SH-SY5Y (cell line): ENCODE measurements around the gene POGLUT3.

Experiments
- GATA2 ChIP-seq: IDR thresholded peaks from 2 replicates; pipeline ENCODE4 v1.6.1; 2011; ENCODE audit warnings: mild to moderate bottlenecking, low read depth, low read length
- GATA3 ChIP-seq: IDR thresholded peaks from 2 replicates; pipeline ENCODE4 v1.6.1; 2011; ENCODE audit warnings: low read depth, mild to moderate bottlenecking, low read length, moderate library complexity

POGLUT3 gene, protein sequence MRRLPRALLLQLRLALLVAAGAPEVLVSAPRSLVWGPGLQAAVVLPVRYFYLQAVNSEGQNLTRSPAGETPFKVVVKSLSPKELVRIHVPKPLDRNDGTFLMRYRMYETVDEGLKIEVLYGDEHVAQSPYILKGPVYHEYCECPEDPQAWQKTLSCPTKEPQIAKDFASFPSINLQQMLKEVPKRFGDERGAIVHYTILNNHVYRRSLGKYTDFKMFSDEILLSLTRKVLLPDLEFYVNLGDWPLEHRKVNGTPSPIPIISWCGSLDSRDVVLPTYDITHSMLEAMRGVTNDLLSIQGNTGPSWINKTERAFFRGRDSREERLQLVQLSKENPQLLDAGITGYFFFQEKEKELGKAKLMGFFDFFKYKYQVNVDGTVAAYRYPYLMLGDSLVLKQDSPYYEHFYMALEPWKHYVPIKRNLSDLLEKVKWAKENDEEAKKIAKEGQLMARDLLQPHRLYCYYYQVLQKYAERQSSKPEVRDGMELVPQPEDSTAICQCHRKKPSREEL

DNA sequence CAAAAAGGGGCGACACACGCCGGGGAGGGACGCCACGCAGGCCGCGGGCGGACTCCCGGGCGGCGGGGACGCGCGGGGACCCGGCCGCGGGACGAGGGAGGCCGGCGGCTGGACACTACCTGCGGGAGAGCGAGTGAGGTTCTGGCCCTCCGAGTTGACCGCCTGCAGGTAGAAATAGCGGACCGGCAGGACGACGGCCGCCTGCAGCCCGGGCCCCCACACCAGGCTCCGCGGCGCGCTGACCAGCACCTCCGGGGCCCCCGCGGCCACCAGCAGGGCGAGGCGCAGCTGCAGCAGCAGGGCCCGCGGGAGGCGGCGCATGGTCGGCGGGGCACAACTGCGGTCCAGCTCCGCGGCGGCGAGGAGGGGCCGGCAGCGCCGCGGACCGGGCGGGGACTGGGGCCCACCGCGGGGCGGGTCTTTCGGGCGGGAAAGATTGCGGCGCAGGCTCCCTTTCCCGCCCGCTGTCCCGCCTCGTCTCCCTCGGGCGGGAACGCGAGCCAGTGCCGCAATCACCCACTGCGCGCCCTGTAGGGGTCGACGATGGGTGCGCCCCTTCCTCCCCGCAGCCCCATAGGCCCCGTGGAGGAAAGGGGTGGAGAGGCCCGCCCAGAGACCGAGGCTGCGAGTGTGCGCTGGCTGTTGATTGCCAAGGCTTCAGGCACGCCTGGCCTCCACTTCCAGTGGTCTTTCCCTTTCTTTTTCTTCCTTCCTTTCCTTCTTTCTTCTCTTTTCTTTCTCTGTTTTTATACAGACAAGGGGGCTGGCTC is at the start of gene POGLUT3:
Gene POGLUT3 (minus strand): TSS at position 339 of the 770 bp plus-strand sequence. CDS start 18 bp downstream, at position 321.
- no peak for TF ChIP-seq GATA3
- no peak for TF ChIP-seq GATA2

DNA sequence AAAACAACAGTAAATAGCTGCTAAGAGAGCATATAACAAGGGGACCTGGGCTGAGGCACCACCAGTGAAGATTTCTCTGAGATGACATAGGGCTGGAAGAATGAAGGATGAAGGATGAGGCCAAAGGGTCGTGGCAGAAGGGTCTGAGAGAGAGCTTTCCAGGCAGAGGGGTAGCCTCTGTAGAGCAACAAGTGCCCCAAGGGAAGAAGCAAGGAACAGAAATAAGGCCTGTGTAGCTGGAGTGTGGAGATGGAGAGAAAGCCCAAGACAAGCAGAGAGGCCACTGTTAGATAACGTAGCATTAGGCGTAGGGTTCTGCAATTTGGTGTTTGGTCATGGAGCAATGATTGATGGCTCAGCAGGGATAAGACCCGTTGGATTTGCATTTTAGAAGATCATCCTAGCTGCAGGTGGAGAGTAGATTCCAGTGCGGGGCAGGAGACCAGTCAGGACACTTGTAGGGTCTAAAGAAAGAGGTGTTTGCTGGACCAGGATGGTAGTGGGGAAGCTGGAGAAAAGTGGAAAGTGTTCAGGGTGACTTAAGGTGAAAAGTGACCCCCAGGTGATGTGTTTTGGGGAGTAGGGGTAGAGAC is 47.8 kb upstream of the POGLUT3 start:
- TF ChIP-seq GATA2, result no peak
- no peak for TF ChIP-seq GATA3

DNA sequence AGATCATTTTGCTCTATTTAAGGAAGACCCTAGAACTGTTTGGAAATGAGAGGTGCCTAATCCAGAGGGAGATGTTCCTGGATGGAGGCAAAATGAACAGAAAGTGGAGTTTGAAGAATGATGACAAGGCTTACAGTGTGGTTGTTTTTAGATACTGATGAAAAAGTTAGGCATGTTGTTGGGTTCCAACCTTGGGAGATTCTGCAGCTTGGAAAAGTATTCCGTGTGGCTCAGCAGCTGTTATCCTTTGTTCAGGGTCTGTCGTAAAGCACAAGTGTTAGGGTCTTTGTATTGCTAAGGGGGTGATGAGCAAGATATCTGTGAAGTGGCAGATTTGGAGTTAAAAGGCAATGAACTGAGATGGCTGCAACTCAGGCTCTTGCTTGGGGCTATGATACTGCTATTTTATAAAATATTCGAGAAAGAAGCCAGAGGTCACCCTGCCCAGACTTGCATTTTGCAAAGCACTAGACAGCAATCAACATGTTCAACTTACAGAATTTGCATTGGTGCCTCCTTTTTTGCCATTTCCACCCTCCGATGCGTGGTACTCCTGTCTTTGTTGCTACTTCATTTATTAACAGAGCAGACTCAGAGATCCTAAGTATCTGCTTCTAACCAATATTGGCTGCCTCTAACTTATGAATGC is 45.3 kb upstream of the POGLUT3 start:
- TF ChIP-seq GATA3 (no peak), GATA2 (no peak)

DNA sequence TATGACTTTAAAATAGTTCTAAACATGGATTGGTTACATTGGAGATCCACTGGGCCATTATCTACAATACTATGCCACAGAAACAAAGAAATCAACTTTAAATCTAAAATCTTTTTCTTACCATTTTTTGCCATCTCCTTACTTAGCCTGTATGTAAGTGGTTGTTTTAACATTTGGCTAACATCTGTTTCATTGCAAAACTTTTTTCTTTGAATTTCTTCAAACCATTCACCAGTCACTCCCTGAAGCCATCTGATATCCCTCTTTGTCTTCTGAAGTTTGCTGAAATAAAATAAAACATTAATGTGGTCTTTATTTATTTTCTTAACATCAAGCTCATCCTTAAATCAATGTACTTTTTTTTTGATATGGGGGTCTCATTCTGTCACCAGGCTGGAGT is 43.3 kb upstream of the POGLUT3 start:
- TF ChIP-seq GATA3 (no peak), GATA2 (no peak)

DNA sequence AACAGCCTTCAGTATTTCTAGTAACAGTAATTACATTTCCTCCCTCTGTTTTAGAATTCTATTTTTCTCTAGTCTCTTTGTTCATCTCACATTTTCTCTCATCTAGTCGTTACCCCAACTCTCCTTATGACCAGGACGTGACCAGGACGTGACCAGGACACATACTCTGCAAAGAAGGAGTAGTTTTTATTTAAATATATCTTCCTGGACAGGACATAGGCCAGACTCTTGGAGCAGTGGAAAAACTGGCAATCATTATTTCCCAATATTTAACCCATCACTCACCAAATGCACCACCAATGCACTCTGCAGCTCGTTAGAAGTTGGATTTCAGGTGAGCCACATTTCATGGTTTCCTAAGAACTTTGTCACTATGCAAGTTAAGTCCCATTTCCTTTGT is 40.3 kb upstream of the POGLUT3 start:
- no peak for TF ChIP-seq GATA2
- no peak for TF ChIP-seq GATA3

DNA sequence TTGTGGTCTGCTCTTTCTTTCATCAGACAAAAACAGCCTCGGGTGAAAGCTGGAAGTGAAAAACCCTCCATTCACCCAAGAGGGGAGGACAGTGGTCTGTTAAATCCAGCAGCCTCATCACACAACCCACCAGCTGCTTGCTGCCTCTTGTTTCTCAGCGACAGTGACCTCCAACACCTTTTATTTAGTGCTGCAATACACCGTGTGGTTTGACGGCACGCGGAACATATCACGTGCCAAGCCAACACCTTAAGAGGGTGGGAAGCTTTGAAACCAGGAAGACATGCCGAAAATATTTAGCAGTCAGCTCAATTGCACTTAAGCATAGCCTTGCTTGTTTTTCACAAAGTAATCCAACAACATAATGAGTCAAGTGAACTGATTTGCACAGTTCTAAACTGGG is 39.8 kb upstream of the POGLUT3 start:
- TF ChIP-seq GATA2, result no peak
- no peak for TF ChIP-seq GATA3

DNA sequence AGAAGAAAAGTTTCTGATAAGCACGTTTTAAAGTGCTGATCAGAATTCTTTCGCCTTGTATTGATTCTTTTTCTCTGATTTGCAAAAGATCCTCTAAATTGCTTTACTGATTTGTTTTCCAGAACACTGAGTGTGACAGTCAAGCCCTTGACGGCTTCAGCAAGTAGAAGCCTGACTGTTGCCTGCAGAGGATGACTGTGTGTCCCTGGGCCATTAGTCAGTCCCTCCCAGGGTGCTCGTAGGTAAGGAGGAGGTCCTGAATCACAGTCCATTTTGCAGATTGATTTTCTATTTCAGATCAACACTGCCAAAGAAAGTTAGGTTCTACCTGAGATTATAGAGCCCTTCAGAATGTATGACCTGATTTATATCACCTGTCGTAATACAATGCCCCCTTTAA is 38.6 kb upstream of the POGLUT3 start:
- TF ChIP-seq GATA2 (no peak), GATA3 (no peak)

DNA sequence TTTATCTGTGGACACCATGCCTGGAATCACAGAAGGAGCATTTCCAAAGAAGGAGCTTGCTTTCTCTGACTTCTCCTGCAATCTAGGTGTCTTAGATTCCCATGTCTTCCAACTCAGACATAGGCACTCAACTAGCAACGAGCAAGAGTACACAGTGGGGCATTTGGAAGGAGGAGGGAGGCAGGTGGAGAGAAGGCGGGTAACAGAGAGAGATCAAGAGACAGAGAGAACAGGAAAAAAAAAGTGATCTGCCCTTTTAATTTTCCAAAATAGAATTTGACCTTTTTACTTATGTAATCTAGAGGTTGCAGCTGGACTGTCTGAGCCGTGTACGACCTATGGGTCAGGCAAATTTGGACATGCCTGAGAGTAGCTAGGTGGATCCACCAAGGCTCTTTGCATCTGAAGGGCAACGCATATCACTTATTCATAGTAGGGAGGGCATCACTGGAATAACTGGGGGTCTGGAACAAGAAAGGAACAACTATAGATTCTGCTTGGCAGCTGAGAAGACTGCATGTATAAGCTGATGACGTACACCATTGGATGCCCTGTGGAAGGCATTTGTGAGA is 37.3 kb upstream of the POGLUT3 start:
- TF ChIP-seq GATA2 (no peak), GATA3 (no peak)

DNA sequence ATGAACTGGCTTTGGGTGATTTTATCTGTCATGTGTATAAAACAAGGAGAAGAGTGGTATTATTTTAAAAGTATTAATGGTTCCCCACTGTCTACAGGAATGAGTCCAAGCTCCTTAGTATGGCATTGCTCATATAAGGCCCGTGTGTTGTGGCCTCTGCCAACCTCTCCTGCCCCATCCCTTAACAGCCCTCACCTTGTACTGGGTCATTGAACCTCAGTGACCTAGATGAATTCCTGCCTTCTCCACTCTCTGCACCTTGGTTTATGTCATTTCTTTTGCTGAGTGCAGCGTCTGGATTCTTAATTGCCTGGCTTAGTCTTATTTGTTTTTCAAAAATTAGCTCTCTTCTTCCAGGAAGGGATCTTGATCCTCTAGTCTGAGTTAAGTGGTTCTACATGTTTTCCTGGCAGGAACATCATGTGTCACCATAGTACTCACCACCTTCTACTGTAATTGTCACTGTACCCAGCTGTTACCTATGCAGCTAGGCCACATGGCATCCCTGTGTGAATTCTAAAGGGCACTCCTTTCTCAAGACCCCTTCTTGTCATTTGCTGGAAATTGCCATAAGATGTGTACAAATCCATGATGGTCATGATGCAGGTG is 36.2 kb upstream of the POGLUT3 start:
- TF ChIP-seq GATA2 (no peak), GATA3 (no peak)

DNA sequence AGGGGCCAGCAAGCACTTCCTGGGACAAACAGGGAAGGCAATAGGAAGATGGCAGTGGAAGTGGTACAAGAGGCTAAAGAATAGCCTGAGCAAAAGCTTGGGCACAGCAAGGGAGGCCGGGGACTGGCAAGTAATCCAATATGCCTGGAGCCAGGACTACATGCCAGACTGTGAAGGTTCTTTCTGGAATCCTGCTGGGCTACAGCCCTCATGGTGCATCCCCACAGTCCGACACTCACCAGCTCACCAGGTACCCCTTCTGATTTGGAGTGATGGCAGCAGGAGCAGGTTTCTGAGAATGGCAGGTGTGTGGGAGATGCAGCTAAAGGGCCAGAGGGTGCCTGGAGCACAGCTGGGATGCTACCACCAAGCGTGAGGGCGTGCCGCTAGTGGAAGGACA is 32.2 kb upstream of the POGLUT3 start:
- TF ChIP-seq GATA3, result no peak
- TF ChIP-seq GATA2, result no peak

DNA sequence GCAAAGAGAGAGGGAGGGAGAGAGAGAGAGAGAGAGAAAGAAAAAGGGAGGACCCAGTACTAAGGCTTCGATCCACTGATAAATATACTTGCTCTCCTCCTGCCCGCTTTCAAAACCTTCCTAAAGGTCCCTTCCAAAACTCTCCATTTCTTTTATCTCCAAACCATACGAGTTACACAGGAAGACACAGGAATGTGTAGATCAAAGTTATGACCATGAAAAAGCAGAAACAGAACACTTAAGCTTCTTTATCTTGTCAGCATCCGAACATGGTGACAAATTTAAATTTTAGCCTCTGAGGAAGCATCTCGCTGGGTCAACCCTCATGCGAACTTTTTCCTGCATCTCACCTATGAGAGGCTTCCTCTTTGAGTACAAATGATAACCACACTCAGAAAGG is 29.2 kb upstream of the POGLUT3 start:
- no peak for TF ChIP-seq GATA3
- no peak for TF ChIP-seq GATA2

DNA sequence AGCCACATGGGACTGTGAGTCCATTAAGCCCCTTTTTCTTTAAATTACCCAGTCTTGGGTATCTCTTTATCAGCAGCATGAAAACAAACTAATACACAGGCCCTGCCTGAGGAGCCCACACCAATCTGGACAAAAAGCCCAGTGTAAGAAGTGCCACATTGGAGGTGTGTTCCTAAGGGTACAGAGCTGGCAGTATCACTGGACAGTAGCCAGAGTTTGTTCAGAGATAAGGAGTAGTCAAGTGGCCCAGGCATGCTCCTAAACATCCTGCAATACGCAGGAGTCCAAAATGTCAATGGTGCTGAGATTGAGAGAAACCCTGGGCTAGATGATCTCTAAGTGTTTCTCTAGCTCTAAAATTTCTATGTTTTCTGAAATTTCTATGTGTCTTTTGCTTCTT is 27.0 kb upstream of the POGLUT3 start:
- no peak for TF ChIP-seq GATA3
- no peak for TF ChIP-seq GATA2

DNA sequence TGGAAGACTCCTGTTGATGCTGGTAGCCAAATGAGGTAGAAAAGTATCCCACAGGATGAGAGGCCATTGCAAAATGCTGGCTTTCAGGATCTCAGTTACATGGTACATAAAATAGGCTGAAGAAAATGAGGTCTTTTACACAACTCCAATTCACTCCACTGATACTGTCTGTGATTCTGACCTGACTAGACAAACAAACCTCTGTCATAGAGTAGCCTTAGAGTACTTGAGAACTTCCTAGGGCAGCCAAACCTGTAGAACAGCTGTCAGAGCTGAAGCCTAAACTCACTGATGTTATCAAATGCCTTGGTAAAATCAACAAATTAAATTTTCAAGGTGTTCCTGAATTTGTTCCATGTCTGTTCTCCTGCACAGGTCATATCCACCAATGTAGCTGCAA is 26.2 kb upstream of the POGLUT3 start:
- TF ChIP-seq GATA3 (no peak), GATA2 (no peak)
